HepG2 (cell line): Measurements from ENCODE around the gene ANKUB1. TPM values are rescaled to one million over a fixed set of nuclear protein-coding genes. Genes with fewer than 3 reads are reported as not detected.
A peak's percentile ranks its signal among the peaks of the same experiment; 100 is the strongest.

Experiments
- ASH2L ChIP-seq: fragments of 300-600, 200-600 bp; sonication (generic); IDR thresholded peaks from 2 replicates; pipeline ENCODE4 v1.7.0; 2017; ENCODE audit warnings: low read depth, mild to moderate bottlenecking, moderate library complexity, mixed read lengths, low read length; ENCODE audit not compliant: insufficient read length
- FOXK2 ChIP-seq: fragments of 450-650 bp; IDR thresholded peaks from 2 replicates; pipeline ENCODE4 v1.6.1; 2016
- GABPB1 ChIP-seq: IDR thresholded peaks from 2 replicates; pipeline ENCODE4 v1.6.1; 2016; ENCODE audit warnings: mild to moderate bottlenecking, missing genetic modification reagents, moderate library complexity, missing compliant biosample characterization
- GZF1 ChIP-seq: sonication (generic); formaldehyde crosslinking; IDR thresholded peaks from 2 replicates; pipeline ENCODE4 v1.5.1; 2020; ENCODE audit warnings: mild to moderate bottlenecking, missing genetic modification reagents
- MBNL3 ChIP-seq: fragments of 250-450 bp; sonication (Bioruptor Pico); conservative IDR thresholded peaks from 2 replicates; pipeline ENCODE4 v1.8.0; 2022; ENCODE audit warnings: mild to moderate bottlenecking, inconsistent platforms
- MTF2 ChIP-seq: sonication (generic); formaldehyde crosslinking; IDR thresholded peaks from 2 replicates; pipeline ENCODE4 v1.5.0; 2020; ENCODE audit warnings: missing genetic modification reagents, borderline replicate concordance
- PCBP2 ChIP-seq: fragments of 200-400 bp; formaldehyde crosslinking; optimal IDR thresholded peaks from 2 replicates; pipeline ENCODE3; 2018; ENCODE audit warnings: low read length, low read depth; ENCODE audit not compliant: poor library complexity, severe bottlenecking
- RBFOX2 ChIP-seq: fragments of 200-400 bp; formaldehyde crosslinking; IDR thresholded peaks from 2 replicates; pipeline ENCODE4 v1.6.1; 2017; ENCODE audit warnings: low read depth, mild to moderate bottlenecking, low read length
- SP5 ChIP-seq: IDR thresholded peaks from 2 replicates; pipeline ENCODE4 v1.6.1; 2016; ENCODE audit warnings: low read depth, borderline replicate concordance
- SRSF9 ChIP-seq: fragments of 200-400 bp; formaldehyde crosslinking; IDR thresholded peaks from 2 replicates; pipeline ENCODE4 v1.6.1; 2018; ENCODE audit warnings: borderline replicate concordance, mild to moderate bottlenecking, low read depth, low read length; ENCODE audit not compliant: insufficient read depth, poor library complexity, severe bottlenecking
- TCF7L2 ChIP-seq: IDR thresholded peaks from 2 replicates; pipeline ENCODE4 v1.6.1; 2011; ENCODE audit warnings: mild to moderate bottlenecking, low read depth, low read length, moderate library complexity
- THRA ChIP-seq: sonication (generic); formaldehyde crosslinking; IDR thresholded peaks from 2 replicates; pipeline ENCODE4 v1.4.0; 2020; ENCODE audit warnings: missing genetic modification reagents, borderline replicate concordance
- ZNF431 ChIP-seq: sonication (generic); formaldehyde crosslinking; IDR thresholded peaks from 2 replicates; pipeline ENCODE4 v1.9.0; 2022; ENCODE audit warnings: missing genetic modification reagents, low read depth, mild to moderate bottlenecking, borderline replicate concordance
- ZNF569 ChIP-seq: sonication (generic); formaldehyde crosslinking; IDR thresholded peaks from 2 replicates; pipeline ENCODE4 v1.5.0; 2020; ENCODE audit warnings: mild to moderate bottlenecking, missing genetic modification reagents, moderate library complexity, borderline replicate concordance
- ZNF660 ChIP-seq: sonication (generic); formaldehyde crosslinking; IDR thresholded peaks from 2 replicates; pipeline ENCODE4 v1.5.1; 2020; ENCODE audit warnings: mild to moderate bottlenecking, low read depth, missing genetic modification reagents, borderline replicate concordance
- ZNF816 ChIP-seq: sonication (generic); formaldehyde crosslinking; IDR thresholded peaks from 2 replicates; pipeline ENCODE4 v1.8.0; 2022; ENCODE audit warnings: missing genetic modification reagents, mild to moderate bottlenecking, borderline replicate concordance
- ZSCAN21 ChIP-seq: sonication (generic); formaldehyde crosslinking; IDR thresholded peaks from 2 replicates; pipeline ENCODE4 v1.8.0; 2022; ENCODE audit warnings: mild to moderate bottlenecking, missing genetic modification reagents, moderate library complexity, borderline replicate concordance
- ZSCAN29 ChIP-seq: sonication (generic); formaldehyde crosslinking; conservative IDR thresholded peaks from 2 replicates; pipeline ENCODE4 v1.4.0; 2020; ENCODE audit warnings: mild to moderate bottlenecking, missing genetic modification reagents
- polyA plus RNA-seq, 8 experiments: library from polyadenylated mRNA; depleted of rRNA in 3 of 8; stranded (reverse) in 7 of 8; unstranded in 1 of 8; fragments of >200 nt; fragmentation: Illumina TruSeq in 4 of 8; extraction: Trizol in 4 of 8; gene quantifications; 2 replicates each; pipeline versions ENCODE4 v1.2.1 to v1.2.3, GENCODE V29; 2011 to 2016; ENCODE audit warnings: low read depth in 4 of 8, missing spikeins in 1 of 8, mixed read lengths in 1 of 8; ENCODE audit not compliant: insufficient read depth in 1 of 8
- total RNA-seq, 5 experiments: library from RNA; depleted of rRNA; stranded (reverse); fragments of >200 nt; fragmentation: Illumina TruSeq; extraction: Trizol; gene quantifications; 2 replicates each; pipeline ENCODE4 v1.2.3, GENCODE V29; 2016; ENCODE audit warnings: low read depth in 1 of 5
- TF ChIP-seq, protein P1 (sequence below): sonication (generic); formaldehyde crosslinking; IDR thresholded peaks from 2 replicates; pipeline ENCODE4 v1.4.0; 2020; ENCODE audit warnings: missing genetic modification reagents, mild to moderate bottlenecking, borderline replicate concordance

The ANKUB1 gene
- total and polyA plus RNA-seq, 2 of the 13 experiments (the other 11 are each of a cell fraction or from before 2014, with no cell fraction given): not detected

GRCh38 chr3:149713730-149714654 lies 78.4 kb downstream of the ANKUB1 start (continued):
- TF ChIP-seq THRA (CRISPR knock-in tag) (no peak), RBFOX2 (0 out of 2 replicates have a peak, but pooled peaks have one; percentile 39), TCF7L2 (no peak), MBNL3 (CRISPR knock-in tag) (no peak), ZNF431 (CRISPR knock-in tag) (no peak), SRSF9 (no peak), SP5 (CRISPR knock-in tag) (peak; percentile 44; the same call in 1 of the 2 replicates), ZNF660 (CRISPR knock-in tag) (no peak), ZSCAN21 (no peak), MTF2 (CRISPR knock-in tag) (no peak), ZNF816 (no peak), ZNF569 (CRISPR knock-in tag) (no peak), PCBP2 (no peak), ASH2L (no peak), GABPB1 (CRISPR knock-in tag) (peak; percentile 32; the same call in 1 of the 2 replicates), GZF1 (CRISPR knock-in tag) (no peak), ZSCAN29 (CRISPR knock-in tag) (peak; percentile 74; the same call in 1 of the 2 replicates), FOXK2 (no peak)
- TF ChIP-seq, protein P1, sequence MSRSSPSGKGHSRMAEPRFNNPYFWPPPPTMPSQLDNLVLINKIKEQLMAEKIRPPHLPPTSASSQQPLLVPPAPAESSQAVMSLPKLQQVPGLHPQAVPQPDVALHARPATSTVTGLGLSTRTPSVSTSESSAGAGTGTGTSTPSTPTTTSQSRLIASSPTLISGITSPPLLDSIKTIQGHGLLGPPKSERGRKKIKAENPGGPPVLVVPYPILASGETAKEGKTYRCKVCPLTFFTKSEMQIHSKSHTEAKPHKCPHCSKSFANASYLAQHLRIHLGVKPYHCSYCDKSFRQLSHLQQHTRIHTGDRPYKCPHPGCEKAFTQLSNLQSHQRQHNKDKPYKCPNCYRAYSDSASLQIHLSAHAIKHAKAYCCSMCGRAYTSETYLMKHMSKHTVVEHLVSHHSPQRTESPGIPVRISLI: no peak
